Thyroid gland (tissue), 4 donors: Measurements from ENCODE around the gene FER.

Source experiments
- CTCF ChIP-seq, 6 experiments: fragments of 200-600 bp in 3 of 6; fragments of 450-650 bp in 3 of 6; sonication (generic) in 3 of 6; IDR thresholded peaks; one replicate each; pipeline ENCODE4 v1.5.1; 2016 to 2019; ENCODE audit warnings: antibody characterized with exemption in 6 of 6, mild to moderate bottlenecking in 2 of 6, inconsistent platforms in 1 of 6, moderate library complexity in 1 of 6
- POLR2A ChIP-seq, 2 donors: fragments of 450-650 bp; IDR thresholded peaks; one replicate each; pipeline ENCODE4 v1.6.1; 2017; ENCODE audit warnings: antibody characterized with exemption in 2 of 2, mild to moderate bottlenecking in 2 of 2, moderate library complexity in 1 of 2

- TF ChIP-seq POLR2A (IDR thresholded peaks at IDR 0.05) (no peak), CTCF (IDR thresholded peaks at IDR 0.05) (no peak)
Observed at GRCh38 chr5:108857905-108858304, 110.2 kb downstream of the FER start.
